B cell (primary cell): ENCODE results near the gene RNF114. TPM values are rescaled to one million over a fixed set of nuclear protein-coding genes. Genes with fewer than 3 reads are reported as not detected.

ENCODE experiments used
- ATAC-seq: fragments of 200-7000 bp; cut with Tn5 transposase; one replicate; pipeline ENCODE4 v1.10.0; 2021; ENCODE audit warnings: low read depth, mild to moderate bottlenecking, moderate number of reproducible peaks, moderate library complexity
- CTCF ChIA-PET: fragments of 350-600 bp; sonication (Branson Sonifier 250); formaldehyde crosslinking; loops from one replicate; lab custom pipeline; 2021; ENCODE audit warnings: antibody characterized with exemption, inconsistent platforms; lab: Charles Lee
- POLR2A ChIA-PET: fragments of 350-600 bp; sonication (Branson Sonifier 250); formaldehyde crosslinking; loops from one replicate; lab custom pipeline; 2021; ENCODE audit warnings: antibody characterized with exemption; lab: Charles Lee
- DNase-seq: peaks from one replicate; pipeline ENCODE4 v3.0.0; 2013
- H2AFZ ChIP-seq: 2 replicates; pipeline ENCODE4 v1.6.1; 2012; ENCODE audit warnings: mild to moderate bottlenecking, low read depth, low read length; ENCODE audit not compliant: insufficient read depth, poor library complexity, severe bottlenecking
- H3K27ac ChIP-seq, 2 donors: 1 replicate in 1 of 2; 2 replicates in 1 of 2; pipeline ENCODE4 v1.5.1; 2012 to 2013; ENCODE audit warnings: low read length in 2 of 2, mild to moderate bottlenecking in 2 of 2, moderate library complexity in 1 of 2
- H3K27me3 ChIP-seq, 4 experiments: fragments of 200-600 bp in 1 of 4; sonication (generic) in 1 of 4; replicated peaks in 1 of 4; 1 replicate in 2 of 4; 2 replicates in 2 of 4; pipeline versions ENCODE4 v1.6.1 to v1.7.0; 2013 to 2016; ENCODE audit warnings: low read length in 3 of 4, mild to moderate bottlenecking in 2 of 4, mixed read lengths in 1 of 4, moderate library complexity in 1 of 4; ENCODE audit not compliant: insufficient read depth in 4 of 4, control insufficient read depth in 3 of 4; ENCODE audit errors: control extremely low read depth in 1 of 4
- H3K36me3 ChIP-seq, 2 experiments: replicated peaks in 1 of 2; 1 replicate in 1 of 2; 2 replicates in 1 of 2; pipeline versions ENCODE4 v1.6.1 to v1.7.1; 2013; ENCODE audit warnings: low read length in 1 of 2; ENCODE audit not compliant: insufficient read depth in 2 of 2, control insufficient read depth in 1 of 2; ENCODE audit errors: control extremely low read depth in 1 of 2, extremely low read depth in 1 of 2
- H3K4me1 ChIP-seq, 2 donors: fragments of 200-600 bp in 1 of 2; sonication (generic) in 1 of 2; 1 replicate in 1 of 2; 2 replicates in 1 of 2; pipeline versions ENCODE4 v1.5.1 to v1.6.1; 2013 to 2017; ENCODE audit warnings: low read length in 2 of 2; ENCODE audit not compliant: control insufficient read depth in 2 of 2, insufficient read depth in 2 of 2
- H3K4me2 ChIP-seq: replicated peaks from 2 replicates; pipeline ENCODE3; 2012; ENCODE audit warnings: mild to moderate bottlenecking, low read depth, low read length; ENCODE audit not compliant: poor library complexity, severe bottlenecking
- H3K4me3 ChIP-seq, 5 experiments: fragments of 200-600 bp in 1 of 5; sonication (generic) in 1 of 5; 1 replicate in 3 of 5; 2 replicates in 2 of 5; pipeline versions ENCODE4 v1.5.1 to v1.7.0; 2011 to 2016; ENCODE audit warnings: low read length in 4 of 5, mild to moderate bottlenecking in 4 of 5, low read depth in 2 of 5, control low read depth in 1 of 5, moderate library complexity in 1 of 5; ENCODE audit not compliant: insufficient read depth in 1 of 5; ENCODE audit errors: control extremely low read depth in 1 of 5, extremely low read depth in 1 of 5
- H3K79me2 ChIP-seq: fragments of 200-600 bp; sonication (generic); one replicate; pipeline ENCODE4 v1.6.0; 2016; ENCODE audit warnings: low read length; ENCODE audit not compliant: control insufficient read depth, insufficient read depth
- H3K9ac ChIP-seq: fragments of 200-600 bp; sonication (generic); 2 replicates; pipeline ENCODE4 v1.6.1; 2017; ENCODE audit warnings: mild to moderate bottlenecking, low read length, moderate library complexity
- H3K9me3 ChIP-seq, 3 donors: one replicate each; pipeline versions ENCODE4 v1.6.1 to v1.7.1; 2013; ENCODE audit warnings: low read length in 2 of 3; ENCODE audit not compliant: control insufficient read depth in 2 of 3, insufficient read depth in 1 of 3; ENCODE audit errors: control extremely low read depth in 1 of 3
- H4K20me1 ChIP-seq: 2 replicates; pipeline ENCODE4 v1.6.0; 2012; ENCODE audit warnings: mild to moderate bottlenecking, low read length; ENCODE audit not compliant: insufficient read depth, control insufficient read depth, poor library complexity, severe bottlenecking
- H3K27ac Mint-ChIP-seq: one replicate; pipeline ENCODE4 v1.8.0; 2021; ENCODE audit warnings: mixed read lengths
- H3K27me3 Mint-ChIP-seq: one replicate; pipeline ENCODE4 v1.8.0; 2021; ENCODE audit warnings: mixed read lengths
- H3K4me1 Mint-ChIP-seq: one replicate; pipeline ENCODE4 v1.8.0; 2021; ENCODE audit warnings: mixed read lengths
- H3K4me3 Mint-ChIP-seq: one replicate; pipeline ENCODE4 v1.8.0; 2021; ENCODE audit warnings: mixed read lengths
- H3K9me3 Mint-ChIP-seq: one replicate; pipeline ENCODE4 v1.8.0; 2022; ENCODE audit warnings: mixed read lengths; ENCODE audit not compliant: insufficient read depth
- CTCF ChIP-seq: fragments of 200-600 bp; IDR thresholded peaks from one replicate; pipeline ENCODE4 v1.8.0; 2022; ENCODE audit warnings: antibody characterized with exemption, mild to moderate bottlenecking
- EZH2 ChIP-seq: IDR thresholded peaks from 2 replicates; pipeline ENCODE4 v1.6.1; 2012; ENCODE audit warnings: borderline replicate concordance, low read depth, mild to moderate bottlenecking, moderate library complexity, low read length; ENCODE audit not compliant: insufficient read depth, poor library complexity, severe bottlenecking
- WGBS: methylation state at CpG from one replicate; pipeline ENCODE4 v1.1.5; 2013; ENCODE audit warnings: missing lambda C conversion rate; ENCODE audit not compliant: insufficient coverage; 5-methylcytosine and 5-hydroxymethylcytosine counted together
- intact Hi-C: fragments of 100-400 bp; cut with micrococcal nuclease; formaldehyde crosslinking; loops from one replicate; pipeline ENCODE4 v1.10.0; 2022
- polyA plus RNA-seq: library from polyadenylated mRNA; depleted of rRNA; stranded (reverse); fragments of >200 nt; gene quantifications from 2 replicates; pipeline ENCODE4 v1.2.3, GENCODE V29; 2012
- total RNA-seq, 2 donors: library from RNA; stranded (reverse); fragments of 120-200 nt in 1 of 2; gene quantifications; 1 replicate in 1 of 2; 2 replicates in 1 of 2; pipeline versions ENCODE4 v1.2.3 to v1.2.4, GENCODE V29; 2013 to 2022

Gene RNF114
- total and polyA plus RNA-seq, 2 donors (not counting 1 experiment from before 2014, with no cell fraction given), result 81.7 to 117 TPM

- ATAC-seq, result peak; percentile 91
Observed at GRCh38 chr20:49993301-49993751, 57.1 kb downstream of the RNF114 start.

More at GRCh38 chr20:49993301-49993751, 57.1 kb downstream of the RNF114 start:
- Mint-ChIP-seq H3K9me3 (no peaks in the 10 kb centered on the region), H3K27ac (peak overlapping the region; percentile 50), H3K4me3 (no peak overlapping the region), H3K27me3 (peaks cover 2% of the 10 kb centered on the region), H3K4me1 (peaks cover 9% of the 10 kb centered on the region)
- no peaks in the 10 kb centered on the region for H3K79me2 ChIP-seq
- TF ChIP-seq CTCF (no peak), EZH2 (no peak)
- peaks cover 3 to 8% of the 10 kb centered on the region in 2 donors for H3K4me1 ChIP-seq
- H3K9ac ChIP-seq, result no peak overlapping the region
- POLR2A ChIA-PET, result interaction anchor here (0.7 kb wide), 1 partner anchor 20 kb away, joined by 4 read pairs; no protein-coding TSS in a partner anchor
- peaks cover 0 to 6% (median 0%) of the 10 kb centered on the region in 4 experiments for H3K27me3 ChIP-seq
- no peaks in the 10 kb centered on the region for H3K9me3 ChIP-seq
- peak overlapping the region; percentile 40 for H3K4me2 ChIP-seq
- intact Hi-C loops, result no loop called here
- CTCF ChIA-PET, result interaction anchor here (1.6 to 2.2 kb wide), 4 partner anchors 12 to 78 kb away, joined by 5 to 10 read pairs (median 6); no protein-coding TSS in a partner anchor
- no peak overlapping the region for H3K4me3 ChIP-seq
- WGBS, result 21% methylated on average over 3 of the region's 6 CpGs
- no peak overlapping the region for H2AFZ ChIP-seq
- H3K27ac ChIP-seq, result no peak overlapping the region
- no peaks in the 10 kb centered on the region for H3K36me3 ChIP-seq
- H4K20me1 ChIP-seq, result no peaks in the 10 kb centered on the region
- peak; percentile 78 for DNase-seq
